OCI-LY3 (cell line): Measurements from ENCODE around the gene CXCL13.
A peak's percentile ranks its signal among the peaks of the same experiment; 100 is the strongest.

Experiments
- H2AFZ ChIP-seq: fragments of 200-600, 300-600 bp; shearing (Covaris generic); 2 replicates; pipeline ENCODE4 v1.6.0; 2014; ENCODE audit warnings: antibody characterized with exemption, low read depth, low read length
- H3K27ac ChIP-seq: fragments of 200-600, 300-600 bp; sonication (generic); 2 replicates; pipeline ENCODE4 v1.5.1; 2014; ENCODE audit warnings: mild to moderate bottlenecking, low read length, moderate library complexity, mixed read lengths
- H3K27me3 ChIP-seq: fragments of 200-600, 300-600 bp; sonication (generic); 2 replicates; pipeline ENCODE4 v1.6.1; 2014; ENCODE audit warnings: low read depth, low read length, mixed read lengths
- H3K36me3 ChIP-seq: fragments of 200-600, 300-600 bp; sonication (generic); replicated peaks from 2 replicates; pipeline ENCODE3; 2014; ENCODE audit warnings: low read depth, low read length, mixed read lengths
- H3K4me1 ChIP-seq: fragments of 300-600, 200-600 bp; sonication (generic); 2 replicates; pipeline ENCODE4 v1.6.1; 2014; ENCODE audit warnings: low read length, mixed read lengths
- H3K4me2 ChIP-seq: fragments of 200-600, 300-600 bp; sonication (generic); 2 replicates; pipeline ENCODE4 v1.6.1; 2014; ENCODE audit warnings: low read length, mixed read lengths
- H3K4me3 ChIP-seq: fragments of 300-600, 200-600 bp; sonication (generic); 2 replicates; pipeline ENCODE4 v1.5.1; 2014; ENCODE audit warnings: antibody characterized with exemption, mild to moderate bottlenecking, low read length, moderate library complexity
- H3K79me2 ChIP-seq: fragments of 300-600, 200-600 bp; shearing (Covaris generic); 2 replicates; pipeline ENCODE4 v1.6.1; 2014; ENCODE audit warnings: mild to moderate bottlenecking, low read length, mixed read lengths
- H3K9ac ChIP-seq: fragments of 300-600, 200-600 bp; shearing (Covaris generic); 2 replicates; pipeline ENCODE4 v1.6.0; 2014; ENCODE audit warnings: mild to moderate bottlenecking, low read length, moderate library complexity
- H3K9me3 ChIP-seq: fragments of 200-600, 300-600 bp; shearing (Covaris generic); 2 replicates; pipeline ENCODE4 v1.6.1; 2014; ENCODE audit warnings: low read length, mixed read lengths; ENCODE audit not compliant: insufficient read depth
- H4K20me1 ChIP-seq: fragments of 200-600, 300-600 bp; sonication (generic); 2 replicates; pipeline ENCODE4 v1.6.1; 2016; ENCODE audit warnings: low read length, mixed read lengths; ENCODE audit not compliant: insufficient read depth
- CTCF ChIP-seq: fragments of 200-600, 300-600 bp; sonication (generic); IDR thresholded peaks from 2 replicates; pipeline ENCODE4 v1.5.1; 2014; ENCODE audit warnings: antibody characterized with exemption, low read length, low read depth
- EZH2phosphoT487 ChIP-seq: fragments of 200-600 bp; shearing (Covaris generic); IDR thresholded peaks from 2 replicates; pipeline ENCODE4 v1.6.1; 2018; ENCODE audit warnings: antibody characterized with exemption, mixed run types, low read depth

CXCL13 gene

GRCh38 chr4:77623091-77623490 lies 17.5 kb downstream of the CXCL13 start:
- TF ChIP-seq CTCF (no peak), EZH2phosphoT487 (no peak)
- Histone ChIP-seq H3K4me1 (peaks cover 54% of the 10 kb centered on the region), H3K4me3 (no peak overlapping the region), H3K79me2 (no peaks in the 10 kb centered on the region), H3K9me3 (no peaks in the 10 kb centered on the region), H4K20me1 (no peaks in the 10 kb centered on the region), H3K36me3 (no peaks in the 10 kb centered on the region), H3K9ac (no peak overlapping the region), H3K27me3 (no peaks in the 10 kb centered on the region), H3K4me2 (no peak overlapping the region), H2AFZ (no peak overlapping the region), H3K27ac (no peak overlapping the region)

- Histone ChIP-seq H3K36me3 (no peaks in the 10 kb centered on the region), H3K27me3 (no peaks in the 10 kb centered on the region), H3K27ac (peak overlapping the region; percentile 3; the same call in 1 of the 2 replicates), H3K9ac (no peak overlapping the region), H4K20me1 (no peaks in the 10 kb centered on the region), H3K4me3 (no peak overlapping the region), H3K4me1 (peaks cover 55% of the 10 kb centered on the region), H3K4me2 (peak overlapping the region; percentile 56), H3K79me2 (no peaks in the 10 kb centered on the region), H2AFZ (0 out of 2 replicates have a peak overlapping the region, but pooled peaks have one; percentile 47), H3K9me3 (no peaks in the 10 kb centered on the region)
- TF ChIP-seq CTCF, result no peak
- no peak for TF ChIP-seq EZH2phosphoT487
Measured at GRCh38 chr4:77624213-77624612, 18.6 kb downstream of the CXCL13 start.

GRCh38 chr4:77625485-77625884 lies 19.9 kb downstream of the CXCL13 start:
- H3K9ac ChIP-seq, result peak overlapping the region; percentile 44; the same call in 1 of the 2 replicates
- H3K79me2 ChIP-seq, result no peaks in the 10 kb centered on the region
- H3K27ac ChIP-seq, result peak overlapping the region; percentile 20; the same call in 1 of the 2 replicates
- no peaks in the 10 kb centered on the region for H4K20me1 ChIP-seq
- H3K4me1 ChIP-seq, result peaks cover 55% of the 10 kb centered on the region
- H2AFZ ChIP-seq, result peak overlapping the region; percentile 96
- peak overlapping the region; percentile 56 for H3K4me2 ChIP-seq
- no peak for TF ChIP-seq CTCF
- no peak for TF ChIP-seq EZH2phosphoT487
- H3K9me3 ChIP-seq, result no peaks in the 10 kb centered on the region
- H3K36me3 ChIP-seq, result no peaks in the 10 kb centered on the region
- peak overlapping the region; percentile 25; the same call in 1 of the 2 replicates for H3K4me3 ChIP-seq
- H3K27me3 ChIP-seq, result no peaks in the 10 kb centered on the region

- TF ChIP-seq CTCF (no peak), EZH2phosphoT487 (no peak)
- peak overlapping the region; percentile 61 for H2AFZ ChIP-seq
- no peak overlapping the region for H3K4me3 ChIP-seq
- H3K9me3 ChIP-seq, result no peaks in the 10 kb centered on the region
- H3K4me2 ChIP-seq, result peak overlapping the region; percentile 61
- peak overlapping the region; percentile 38; the same call in 1 of the 2 replicates for H3K9ac ChIP-seq
- peak overlapping the region; percentile 96 for H3K27ac ChIP-seq
- peaks cover 41% of the 10 kb centered on the region for H3K4me1 ChIP-seq
- H4K20me1 ChIP-seq, result no peaks in the 10 kb centered on the region
- H3K27me3 ChIP-seq, result no peaks in the 10 kb centered on the region
- no peaks in the 10 kb centered on the region for H3K79me2 ChIP-seq
- H3K36me3 ChIP-seq, result no peaks in the 10 kb centered on the region
Measured at GRCh38 chr4:77629885-77630284, 24.3 kb downstream of the CXCL13 start.
